Colonic mucosa (tissue), 4 donors: ENCODE results near the gene PCDHGA12. TPM values are rescaled to one million over a fixed set of nuclear protein-coding genes. Genes with fewer than 3 reads are reported as not detected.
A peak's percentile ranks its signal among the peaks of the same experiment; 100 is the strongest.
"Not testable (repeated sequence)": the region's sequence is repeated elsewhere in the genome, so short reads cannot be mapped to it uniquely, and the experiment has no call there.

Experiments
- DNase-seq: peaks from one replicate; pipeline ENCODE4 v3.0.0-alpha.2; 2020
- H3K27ac ChIP-seq: fragments of 200-600 bp; one replicate; pipeline ENCODE4 v1.8.0; 2021
- H3K27me3 ChIP-seq: fragments of 200-600 bp; one replicate; pipeline ENCODE4 v1.8.0; 2021
- H3K36me3 ChIP-seq: fragments of 200-600 bp; one replicate; pipeline ENCODE4 v1.8.0; 2021
- H3K4me1 ChIP-seq: fragments of 200-600 bp; one replicate; pipeline ENCODE4 v1.8.0; 2021; ENCODE audit warnings: mild to moderate bottlenecking
- H3K4me3 ChIP-seq: fragments of 200-600 bp; one replicate; pipeline ENCODE4 v1.8.0; 2021
- H3K9ac ChIP-seq, 2 donors: one replicate each; pipeline ENCODE4 v1.7.0; 2013; ENCODE audit warnings: control low read depth in 2 of 2, low read depth in 2 of 2, low read length in 2 of 2
- H3K9me3 ChIP-seq: fragments of 200-600 bp; one replicate; pipeline ENCODE4 v1.8.0; 2021
- CTCF ChIP-seq: fragments of 200-600 bp; IDR thresholded peaks from one replicate; pipeline ENCODE4 v1.8.0; 2022; ENCODE audit warnings: antibody characterized with exemption, mild to moderate bottlenecking
- intact Hi-C: fragments of 100-400 bp; cut with DNase I; formaldehyde crosslinking; loops from one replicate; pipeline ENCODE4 v1.14.1; 2022
- total RNA-seq, 2 donors: library from RNA; stranded (reverse); fragmentation: NEBNext Ultra II Directional in 1 of 2; extraction: Animal tissue kit (Norgen Biotek cat#: 25700) in 1 of 2; gene quantifications; one replicate each; pipeline ENCODE4 v1.2.1, GENCODE V29; 2021
- donor health status: healthy.
- donor health status: DM: no; HTN: no; CAD: no.
- donor health status: DM: no; HTN: no; CAD: no.

PCDHGA12 gene
- 1 to 10 TPM; 1.0 to 1.5 TPM for total RNA-seq

- no peak for TF ChIP-seq CTCF
- no peaks in the 10 kb centered on the region for H3K4me1 ChIP-seq
- intact Hi-C loops: no loop called here
- H3K27ac ChIP-seq: no peak within 1 kb of the TSS
- H3K9ac ChIP-seq: no peak within 1 kb of the TSS
- no peak within 1 kb of the TSS for H3K4me3 ChIP-seq
- H3K36me3 ChIP-seq: no peaks in the 10 kb centered on the region
- peaks cover 7% of the 10 kb centered on the region for H3K9me3 ChIP-seq
- H3K27me3 ChIP-seq: no peaks in the 10 kb centered on the region
- no peak for DNase-seq
Measured at GRCh38 chr5:141430332-141431113, at the start of gene PCDHGA12. Gene PCDHGA12 (plus strand): TSS chr5:141430507. CDS start chr5:141430760, 253 bp downstream.

DNA sequence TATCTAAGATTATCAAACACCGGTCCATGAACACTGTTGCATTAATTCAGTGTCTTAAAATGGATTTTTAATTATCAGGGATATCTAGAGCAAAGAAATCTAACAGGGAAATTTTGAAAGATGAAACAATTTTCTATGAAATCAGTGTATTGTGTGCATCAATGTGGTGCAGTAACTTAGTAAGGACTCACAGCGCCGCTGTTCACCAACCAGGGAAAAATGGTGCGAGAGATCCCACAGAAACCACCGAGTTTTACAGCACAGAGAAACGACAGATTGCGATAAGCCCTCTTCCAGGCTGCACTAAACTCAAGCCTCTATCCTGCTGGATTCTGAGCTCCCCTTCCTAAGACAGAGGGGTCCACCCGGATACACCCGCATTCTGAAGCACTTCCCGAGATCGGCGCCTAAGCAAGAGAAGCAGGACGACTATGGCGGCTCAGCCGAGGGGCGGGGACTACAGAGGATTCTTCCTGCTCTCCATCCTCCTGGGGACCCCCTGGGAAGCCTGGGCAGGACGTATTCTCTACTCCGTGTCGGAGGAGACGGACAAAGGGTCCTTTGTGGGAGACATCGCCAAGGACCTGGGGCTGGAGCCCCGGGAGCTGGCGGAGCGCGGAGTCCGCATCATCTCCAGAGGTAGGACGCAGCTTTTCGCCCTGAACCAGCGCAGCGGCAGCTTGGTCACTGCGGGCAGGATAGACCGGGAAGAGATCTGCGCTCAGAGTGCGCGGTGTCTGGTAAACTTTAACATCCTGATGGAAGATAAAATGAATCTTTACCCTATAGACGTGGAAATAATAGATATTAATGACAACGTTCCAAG lies 47.6 kb upstream of the PCDHGA12 start, which contains the start of gene PCDHGA7:
TSS of gene PCDHGA7 (plus strand) at position 274 of the 826 bp plus-strand sequence. CDS start at position 432, 158 bp downstream.
- no peak within 1 kb of the TSS for H3K9ac ChIP-seq

DNA sequence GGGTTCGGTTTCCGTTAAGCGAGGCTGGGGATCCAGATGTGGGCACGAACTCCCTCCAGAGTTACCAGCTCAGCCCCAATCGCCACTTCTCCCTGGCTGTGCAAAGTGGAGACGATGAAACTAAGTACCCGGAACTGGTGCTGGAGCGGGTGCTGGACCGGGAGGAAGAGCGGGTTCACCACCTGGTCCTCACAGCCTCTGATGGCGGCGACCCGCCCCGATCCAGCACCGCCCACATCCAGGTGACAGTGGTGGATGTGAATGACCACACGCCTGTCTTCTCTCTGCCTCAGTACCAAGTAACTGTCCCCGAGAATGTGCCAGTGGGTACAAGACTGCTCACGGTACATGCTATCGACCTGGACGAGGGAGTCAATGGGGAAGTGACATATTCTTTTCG lies 47.0 kb upstream of the PCDHGA12 start:
- no peak for DNase-seq
- no peak overlapping the region for H3K4me3 ChIP-seq
- intact Hi-C loops: no loop called here
- H3K9ac ChIP-seq: no peak overlapping the region
- no peaks in the 10 kb centered on the region for H3K27me3 ChIP-seq
- H3K36me3 ChIP-seq: no peaks in the 10 kb centered on the region
- TF ChIP-seq CTCF: no peak
- peaks cover 3% of the 10 kb centered on the region for H3K9me3 ChIP-seq
- no peaks in the 10 kb centered on the region for H3K4me1 ChIP-seq
- H3K27ac ChIP-seq: no peak overlapping the region

More for the DNA sequence above, 47.6 kb upstream of the PCDHGA12 start, which contains the start of gene PCDHGA7:
- Histone ChIP-seq H3K9me3 (peaks cover 3% of the 10 kb centered on the region), H3K27me3 (no peaks in the 10 kb centered on the region), H3K27ac (no peak within 1 kb of the TSS), H3K4me3 (peak within 1 kb of the TSS; percentile 21), H3K36me3 (no peaks in the 10 kb centered on the region), H3K4me1 (no peaks in the 10 kb centered on the region)
- no peak for DNase-seq
- intact Hi-C loops: no loop called here
- no peak for TF ChIP-seq CTCF

GRCh38 chr5:141384471-141385267 lies 45.6 kb upstream of the PCDHGA12 start:
- Histone ChIP-seq H3K4me3 (no peak overlapping the region), H3K4me1 (no peaks in the 10 kb centered on the region), H3K27ac (no peak overlapping the region), H3K9ac (no peak overlapping the region), H3K9me3 (peaks cover 3% of the 10 kb centered on the region), H3K27me3 (no peaks in the 10 kb centered on the region), H3K36me3 (no peaks in the 10 kb centered on the region)
- TF ChIP-seq CTCF: no peak
- DNase-seq: no peak
- intact Hi-C loops: no loop called here

GRCh38 chr5:141387557-141388311 lies 42.6 kb upstream of the PCDHGA12 start, which contains the start of gene PCDHGB4:
Gene PCDHGB4 (plus strand): TSS chr5:141387698. CDS start chr5:141387885, 187 bp downstream.
- H3K4me1 ChIP-seq, H3K9ac ChIP-seq, DNase-seq, intact Hi-C loops, H3K27me3 ChIP-seq, H3K9me3 ChIP-seq, H3K27ac ChIP-seq, H3K4me3 ChIP-seq, H3K36me3 ChIP-seq: not testable (repeated sequence)
